GM18909 (cell line): Measurements from ENCODE around the gene GLDN.

Experiments used
- ATAC-seq: cut with Tn5 transposase; IDR thresholded peaks from one replicate; pipeline ENCODE4 v1.9.1; 2021; ENCODE audit warnings: mild to moderate bottlenecking; ENCODE audit not compliant: unreplicated experiment, poor library complexity

The GLDN gene

DNA sequence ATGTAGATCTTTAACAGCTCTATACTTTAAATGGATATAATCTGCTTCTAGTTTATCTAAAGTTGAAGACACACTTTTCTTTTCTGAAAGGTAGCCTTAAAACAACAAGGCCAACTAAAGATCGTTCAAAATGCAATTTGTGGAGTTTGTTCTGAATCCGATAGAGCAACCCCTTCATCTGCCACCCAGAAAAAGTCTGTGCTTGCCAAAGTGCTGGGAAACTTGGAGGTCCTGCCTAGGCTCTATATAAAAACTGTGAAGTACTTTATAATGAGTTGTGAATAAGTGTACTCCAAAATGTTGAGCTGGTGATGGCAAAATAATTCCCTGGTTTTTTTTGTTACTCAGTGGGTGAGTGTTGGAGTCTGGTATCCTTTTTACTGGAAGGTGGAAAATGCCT lies 12.5 kb downstream of the GLDN start:
- ATAC-seq: no peak

- no peak for ATAC-seq
Observed at GRCh38 chr15:51355096-51355495, 13.6 kb downstream of the GLDN start.

GRCh38 chr15:51356147-51356546 lies 14.7 kb downstream of the GLDN start:
- no peak for ATAC-seq

- ATAC-seq: no peak
Observed at GRCh38 chr15:51356983-51357382, 15.5 kb downstream of the GLDN start.

GRCh38 chr15:51359981-51360380 lies 18.5 kb downstream of the GLDN start:
- no peak for ATAC-seq

- ATAC-seq: no peak
Observed at GRCh38 chr15:51363383-51363782, 21.9 kb downstream of the GLDN start.

- ATAC-seq: no peak
Observed at GRCh38 chr15:51365417-51365816, 24.0 kb downstream of the GLDN start.

DNA sequence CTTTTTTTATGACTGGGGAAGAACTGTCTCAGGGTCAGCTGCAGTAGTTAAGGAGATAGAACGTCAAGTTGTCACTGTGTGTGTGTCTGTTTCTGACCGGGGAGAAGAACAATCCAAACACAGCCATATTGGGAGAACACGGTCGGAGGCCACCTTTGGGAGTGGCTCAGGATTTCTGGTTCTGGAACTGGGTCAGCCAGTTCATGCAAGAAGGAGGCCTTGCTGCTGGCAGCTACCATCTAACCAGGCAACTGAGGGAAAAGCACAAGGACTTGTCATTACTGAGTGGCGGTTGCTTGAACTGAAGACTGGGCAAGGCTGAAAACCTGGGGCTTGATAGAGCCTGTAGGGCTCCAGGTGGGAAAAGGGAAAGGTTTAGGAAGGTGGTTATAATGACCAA lies 24.6 kb downstream of the GLDN start:
- no peak for ATAC-seq

- no peak for ATAC-seq
Observed at GRCh38 chr15:51366920-51367319, 25.5 kb downstream of the GLDN start.

- ATAC-seq: no peak
Observed at GRCh38 chr15:51367322-51367976, 26.0 kb downstream of the GLDN start.

DNA sequence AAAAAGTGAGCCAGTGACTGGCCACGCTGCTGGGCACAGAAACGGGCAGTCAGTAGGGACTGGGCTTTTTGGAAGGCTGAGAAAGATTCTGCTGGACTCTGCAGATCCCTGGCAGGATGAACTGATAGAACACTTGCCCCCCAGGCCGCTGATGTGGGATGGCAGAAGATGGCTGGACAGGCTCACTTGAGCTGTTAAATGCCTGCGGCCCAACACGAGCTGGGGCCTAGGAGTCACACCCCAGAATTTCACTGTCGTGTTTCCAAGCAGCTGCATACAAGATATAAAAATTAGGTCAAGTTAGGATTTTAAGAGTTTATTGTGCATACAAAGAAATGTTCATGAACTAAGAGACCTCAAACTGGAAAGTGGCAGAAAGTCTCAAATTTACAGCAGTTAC lies 26.9 kb downstream of the GLDN start:
- no peak for ATAC-seq

GRCh38 chr15:51368751-51369450 lies 27.4 kb downstream of the GLDN start:
- no peak for ATAC-seq

DNA sequence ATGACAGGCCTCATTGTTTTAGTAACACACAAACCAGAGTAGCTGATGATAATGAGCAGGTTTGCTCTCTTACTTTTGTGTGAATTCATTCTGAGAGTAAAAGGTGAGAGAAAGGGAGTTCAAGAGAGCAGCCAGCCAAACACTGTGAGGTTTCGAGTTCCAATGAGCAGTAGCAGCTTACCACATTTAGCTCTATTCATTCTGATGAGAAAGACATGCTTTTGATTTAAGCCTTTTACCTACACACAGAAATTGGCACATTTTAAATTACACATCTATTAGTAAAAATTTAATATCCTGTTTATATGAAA lies 28.0 kb downstream of the GLDN start:
- no peak for ATAC-seq

GRCh38 chr15:51371266-51371665 lies 29.8 kb downstream of the GLDN start:
- no peak for ATAC-seq

- ATAC-seq: no peak
Observed at GRCh38 chr15:51374131-51374530, 32.7 kb downstream of the GLDN start.

- ATAC-seq: no peak
Observed at GRCh38 chr15:51375966-51376640, 34.6 kb downstream of the GLDN start.

- ATAC-seq: no peak
Observed at GRCh38 chr15:51377038-51377786, 35.8 kb downstream of the GLDN start.

DNA sequence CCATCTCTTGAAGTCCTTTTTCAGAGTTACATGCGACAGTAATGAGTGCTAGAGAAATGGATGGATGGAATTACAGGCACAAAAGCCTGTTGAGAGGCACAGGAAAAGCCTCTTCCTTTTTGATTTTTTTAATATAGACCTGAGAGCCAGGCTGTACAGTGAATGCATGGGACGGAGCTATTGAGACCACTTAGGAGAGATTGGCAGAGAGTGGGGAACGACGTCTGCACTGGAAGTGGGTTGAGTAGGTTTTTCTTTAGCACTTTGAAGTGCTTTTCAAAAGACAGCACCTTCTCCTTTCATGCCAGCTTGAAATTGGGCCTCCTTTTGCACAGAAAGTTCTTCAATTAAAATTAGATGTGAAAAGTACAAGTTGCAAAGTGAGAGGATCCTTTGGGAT lies 37.0 kb downstream of the GLDN start:
- no peak for ATAC-seq

- no peak for ATAC-seq
Observed at GRCh38 chr15:51379390-51379789, 37.9 kb downstream of the GLDN start.

GRCh38 chr15:51380999-51381806 lies 39.7 kb downstream of the GLDN start:
- ATAC-seq: peak; percentile 86
